HepG2 (cell line): ENCODE data around the gene CNKSR3.

Source experiments
- EZH2 ChIP-seq: conservative IDR thresholded peaks from 2 replicates; pipeline ENCODE4 v1.6.1; 2012; ENCODE audit warnings: mild to moderate bottlenecking, low read depth, low read length, moderate library complexity
- JUN ChIP-seq: sonication (generic); formaldehyde crosslinking; IDR thresholded peaks from 2 replicates; pipeline ENCODE4 v1.4.0; 2020; ENCODE audit warnings: mild to moderate bottlenecking, missing genetic modification reagents
- NONO ChIP-seq, 2 experiments: fragments of 450-650 bp in 1 of 2; sonication (generic) in 1 of 2; formaldehyde crosslinking in 1 of 2; IDR thresholded peaks in 1 of 2; conservative IDR thresholded peaks in 1 of 2; 2 replicates each; pipeline versions ENCODE4 v1.6.1 to v1.8.0; 2017 to 2022; ENCODE audit warnings: mild to moderate bottlenecking in 1 of 2, missing genetic modification reagents in 1 of 2, moderate library complexity in 1 of 2
- POLR2A ChIP-seq, 2 experiments: IDR thresholded peaks; 2 replicates each; pipeline ENCODE4 v1.6.1; 2011; ENCODE audit warnings: low read depth in 2 of 2, low read length in 2 of 2, mild to moderate bottlenecking in 1 of 2, moderate library complexity in 1 of 2; ENCODE audit not compliant: insufficient read depth in 1 of 2
- PRMT3 ChIP-seq: sonication (generic); formaldehyde crosslinking; IDR thresholded peaks from 2 replicates; pipeline ENCODE4 v1.8.1; 2022; ENCODE audit warnings: low read depth, mild to moderate bottlenecking, moderate library complexity, missing genetic modification reagents, borderline replicate concordance
- WIZ ChIP-seq: sonication (generic); formaldehyde crosslinking; IDR thresholded peaks from 2 replicates; pipeline ENCODE4 v1.5.1; 2020; ENCODE audit warnings: mild to moderate bottlenecking, missing genetic modification reagents
- ZNF296 ChIP-seq: sonication (generic); formaldehyde crosslinking; conservative IDR thresholded peaks from 2 replicates; pipeline ENCODE4 v1.5.0; 2020; ENCODE audit warnings: mild to moderate bottlenecking, missing genetic modification reagents
- ZNF644 ChIP-seq: IDR thresholded peaks from 2 replicates; pipeline ENCODE4 v1.6.1; 2016; ENCODE audit warnings: low read depth
- ZNF678 ChIP-seq: sonication (generic); formaldehyde crosslinking; IDR thresholded peaks from 2 replicates; pipeline ENCODE4 v1.4.0; 2020; ENCODE audit warnings: mild to moderate bottlenecking, missing genetic modification reagents
- TF ChIP-seq, protein P1 (sequence below): IDR thresholded peaks from 2 replicates; pipeline ENCODE4 v1.6.1; 2012; ENCODE audit warnings: low read length, improper control_type of control experiment
- TF ChIP-seq, protein P2 (sequence below): IDR thresholded peaks from 2 replicates; pipeline ENCODE4 v1.6.1; 2018; ENCODE audit warnings: missing genetic modification reagents, mild to moderate bottlenecking, missing compliant biosample characterization
- TF ChIP-seq, protein P3 (sequence below): conservative IDR thresholded peaks from 2 replicates; pipeline ENCODE4 v1.6.1; 2018; ENCODE audit warnings: missing genetic modification reagents
- TF ChIP-seq, protein P4 (sequence below): sonication (generic); formaldehyde crosslinking; IDR thresholded peaks from 2 replicates; pipeline ENCODE4 v1.5.1; 2020; ENCODE audit warnings: missing genetic modification reagents, mild to moderate bottlenecking, borderline replicate concordance
- TF ChIP-seq, protein P5 (sequence below): sonication (generic); formaldehyde crosslinking; IDR thresholded peaks from 2 replicates; pipeline ENCODE4 v1.5.0; 2020; ENCODE audit warnings: mild to moderate bottlenecking, missing genetic modification reagents, moderate library complexity

DNA sequence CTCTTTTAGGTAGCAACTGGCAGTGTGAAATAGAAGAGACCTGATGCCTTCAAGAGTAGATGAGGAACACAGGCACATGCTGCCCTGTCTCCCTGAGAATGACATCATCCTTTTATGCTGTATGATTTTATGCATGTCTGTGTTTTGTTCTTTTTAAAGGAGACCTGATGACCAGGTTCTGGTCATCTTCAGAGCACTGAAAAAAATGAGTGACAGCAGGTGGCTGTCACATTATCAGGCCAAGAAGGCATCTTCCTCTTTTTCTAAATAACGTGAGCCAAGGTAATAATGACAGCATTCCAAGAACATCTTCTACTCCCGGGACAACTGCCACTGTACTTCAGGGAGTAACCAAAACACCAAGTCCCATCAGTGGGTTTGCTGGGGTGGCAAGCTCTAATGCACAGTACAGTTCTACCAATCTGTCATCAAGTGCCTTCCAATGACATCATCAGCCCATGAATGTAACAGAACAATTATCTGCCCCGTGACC, 28.9 kb downstream of the CNKSR3 start:
- TF ChIP-seq, protein P1, sequence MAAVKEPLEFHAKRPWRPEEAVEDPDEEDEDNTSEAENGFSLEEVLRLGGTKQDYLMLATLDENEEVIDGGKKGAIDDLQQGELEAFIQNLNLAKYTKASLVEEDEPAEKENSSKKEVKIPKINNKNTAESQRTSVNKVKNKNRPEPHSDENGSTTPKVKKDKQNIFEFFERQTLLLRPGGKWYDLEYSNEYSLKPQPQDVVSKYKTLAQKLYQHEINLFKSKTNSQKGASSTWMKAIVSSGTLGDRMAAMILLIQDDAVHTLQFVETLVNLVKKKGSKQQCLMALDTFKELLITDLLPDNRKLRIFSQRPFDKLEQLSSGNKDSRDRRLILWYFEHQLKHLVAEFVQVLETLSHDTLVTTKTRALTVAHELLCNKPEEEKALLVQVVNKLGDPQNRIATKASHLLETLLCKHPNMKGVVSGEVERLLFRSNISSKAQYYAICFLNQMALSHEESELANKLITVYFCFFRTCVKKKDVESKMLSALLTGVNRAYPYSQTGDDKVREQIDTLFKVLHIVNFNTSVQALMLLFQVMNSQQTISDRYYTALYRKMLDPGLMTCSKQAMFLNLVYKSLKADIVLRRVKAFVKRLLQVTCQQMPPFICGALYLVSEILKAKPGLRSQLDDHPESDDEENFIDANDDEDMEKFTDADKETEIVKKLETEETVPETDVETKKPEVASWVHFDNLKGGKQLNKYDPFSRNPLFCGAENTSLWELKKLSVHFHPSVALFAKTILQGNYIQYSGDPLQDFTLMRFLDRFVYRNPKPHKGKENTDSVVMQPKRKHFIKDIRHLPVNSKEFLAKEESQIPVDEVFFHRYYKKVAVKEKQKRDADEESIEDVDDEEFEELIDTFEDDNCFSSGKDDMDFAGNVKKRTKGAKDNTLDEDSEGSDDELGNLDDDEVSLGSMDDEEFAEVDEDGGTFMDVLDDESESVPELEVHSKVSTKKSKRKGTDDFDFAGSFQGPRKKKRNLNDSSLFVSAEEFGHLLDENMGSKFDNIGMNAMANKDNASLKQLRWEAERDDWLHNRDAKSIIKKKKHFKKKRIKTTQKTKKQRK, result no peak
- TF ChIP-seq EZH2, result no peak
- TF ChIP-seq, protein P2, sequence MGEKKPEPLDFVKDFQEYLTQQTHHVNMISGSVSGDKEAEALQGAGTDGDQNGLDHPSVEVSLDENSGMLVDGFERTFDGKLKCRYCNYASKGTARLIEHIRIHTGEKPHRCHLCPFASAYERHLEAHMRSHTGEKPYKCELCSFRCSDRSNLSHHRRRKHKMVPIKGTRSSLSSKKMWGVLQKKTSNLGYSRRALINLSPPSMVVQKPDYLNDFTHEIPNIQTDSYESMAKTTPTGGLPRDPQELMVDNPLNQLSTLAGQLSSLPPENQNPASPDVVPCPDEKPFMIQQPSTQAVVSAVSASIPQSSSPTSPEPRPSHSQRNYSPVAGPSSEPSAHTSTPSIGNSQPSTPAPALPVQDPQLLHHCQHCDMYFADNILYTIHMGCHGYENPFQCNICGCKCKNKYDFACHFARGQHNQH (CRISPR knock-in tag), result no peak
- no peak for TF ChIP-seq JUN (CRISPR knock-in tag)
- TF ChIP-seq, protein P3, sequence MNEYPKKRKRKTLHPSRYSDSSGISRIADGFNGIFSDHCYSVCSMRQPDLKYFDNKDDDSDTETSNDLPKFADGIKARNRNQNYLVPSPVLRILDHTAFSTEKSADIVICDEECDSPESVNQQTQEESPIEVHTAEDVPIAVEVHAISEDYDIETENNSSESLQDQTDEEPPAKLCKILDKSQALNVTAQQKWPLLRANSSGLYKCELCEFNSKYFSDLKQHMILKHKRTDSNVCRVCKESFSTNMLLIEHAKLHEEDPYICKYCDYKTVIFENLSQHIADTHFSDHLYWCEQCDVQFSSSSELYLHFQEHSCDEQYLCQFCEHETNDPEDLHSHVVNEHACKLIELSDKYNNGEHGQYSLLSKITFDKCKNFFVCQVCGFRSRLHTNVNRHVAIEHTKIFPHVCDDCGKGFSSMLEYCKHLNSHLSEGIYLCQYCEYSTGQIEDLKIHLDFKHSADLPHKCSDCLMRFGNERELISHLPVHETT (CRISPR knock-in tag), result no peak
- TF ChIP-seq, protein P4, sequence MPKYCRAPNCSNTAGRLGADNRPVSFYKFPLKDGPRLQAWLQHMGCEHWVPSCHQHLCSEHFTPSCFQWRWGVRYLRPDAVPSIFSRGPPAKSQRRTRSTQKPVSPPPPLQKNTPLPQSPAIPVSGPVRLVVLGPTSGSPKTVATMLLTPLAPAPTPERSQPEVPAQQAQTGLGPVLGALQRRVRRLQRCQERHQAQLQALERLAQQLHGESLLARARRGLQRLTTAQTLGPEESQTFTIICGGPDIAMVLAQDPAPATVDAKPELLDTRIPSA, result no peak
- TF ChIP-seq, protein P5, sequence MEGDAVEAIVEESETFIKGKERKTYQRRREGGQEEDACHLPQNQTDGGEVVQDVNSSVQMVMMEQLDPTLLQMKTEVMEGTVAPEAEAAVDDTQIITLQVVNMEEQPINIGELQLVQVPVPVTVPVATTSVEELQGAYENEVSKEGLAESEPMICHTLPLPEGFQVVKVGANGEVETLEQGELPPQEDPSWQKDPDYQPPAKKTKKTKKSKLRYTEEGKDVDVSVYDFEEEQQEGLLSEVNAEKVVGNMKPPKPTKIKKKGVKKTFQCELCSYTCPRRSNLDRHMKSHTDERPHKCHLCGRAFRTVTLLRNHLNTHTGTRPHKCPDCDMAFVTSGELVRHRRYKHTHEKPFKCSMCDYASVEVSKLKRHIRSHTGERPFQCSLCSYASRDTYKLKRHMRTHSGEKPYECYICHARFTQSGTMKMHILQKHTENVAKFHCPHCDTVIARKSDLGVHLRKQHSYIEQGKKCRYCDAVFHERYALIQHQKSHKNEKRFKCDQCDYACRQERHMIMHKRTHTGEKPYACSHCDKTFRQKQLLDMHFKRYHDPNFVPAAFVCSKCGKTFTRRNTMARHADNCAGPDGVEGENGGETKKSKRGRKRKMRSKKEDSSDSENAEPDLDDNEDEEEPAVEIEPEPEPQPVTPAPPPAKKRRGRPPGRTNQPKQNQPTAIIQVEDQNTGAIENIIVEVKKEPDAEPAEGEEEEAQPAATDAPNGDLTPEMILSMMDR (CRISPR knock-in tag), result no peak
- no peak for TF ChIP-seq WIZ (CRISPR knock-in tag)
- no peak for TF ChIP-seq ZNF678 (CRISPR knock-in tag)
- TF ChIP-seq PRMT3 (CRISPR knock-in tag), result no peak
- no peak for TF ChIP-seq NONO (IDR thresholded peaks at IDR 0.05)
- no peak for TF ChIP-seq NONO (CRISPR knock-in tag; conservative IDR thresholded peaks at IDR 0.05)
- no peak for TF ChIP-seq ZNF644 (CRISPR knock-in tag)
- TF ChIP-seq ZNF296 (CRISPR knock-in tag), result no peak
- no peak for TF ChIP-seq POLR2A (IDR thresholded peaks at IDR 0.05; ENCODE audit: insufficient read depth in 1 of 2, low read depth in 2 of 2, low read length in 2 of 2)
